ENCODE data around the gene STAM2. TPM values are rescaled to one million over a fixed set of nuclear protein-coding genes. Genes with fewer than 3 reads are reported as not detected.

Gene STAM2
- total RNA-seq, 1 donor from 2014 or later, result 35.3 TPM

DNA sequence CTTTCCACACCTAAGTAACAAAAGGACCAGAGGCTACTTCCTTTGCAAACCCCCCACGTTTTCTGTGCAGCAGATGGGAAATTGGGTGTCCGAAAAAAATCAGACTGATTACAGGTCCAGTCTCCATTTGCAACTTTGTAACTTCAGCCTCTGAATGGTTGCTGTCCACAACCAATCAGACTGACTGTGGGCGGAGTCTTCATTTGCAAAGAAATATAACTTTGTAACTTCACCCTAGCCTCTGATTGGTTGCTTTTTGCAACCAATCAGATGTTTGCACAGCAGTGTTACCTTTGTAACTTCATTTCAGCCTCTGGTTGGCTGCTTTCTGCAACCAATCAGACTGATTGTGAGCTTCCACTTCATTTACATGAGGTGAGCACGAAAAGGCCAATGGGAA, 48.9 kb downstream of the STAM2 start:
- H3K9ac ChIP-seq (ENCODE audit: low read length), result no peak overlapping the region
- TF ChIP-seq EZH2 (IDR thresholded peaks at IDR 0.05; ENCODE audit: insufficient read depth, low read length) (no peak), CTCF (IDR thresholded peaks at IDR 0.05; ENCODE audit: insufficient read depth, low read depth, low read length) (no peak)
- Mint-ChIP-seq H3K4me1 (ENCODE audit: low read depth, unreplicated experiment) (peaks cover 7% of the 10 kb centered on the region), H3K27ac (ENCODE audit: unreplicated experiment) (no peak overlapping the region), H3K36me3 (ENCODE audit: low read depth, unreplicated experiment) (peaks cover 6% of the 10 kb centered on the region), H3K4me3 (ENCODE audit: unreplicated experiment) (no peak overlapping the region), H3K9me3 (ENCODE audit: unreplicated experiment) (no peaks in the 10 kb centered on the region), H3K27me3 (ENCODE audit: low read depth, unreplicated experiment) (no peaks in the 10 kb centered on the region)
- no peak overlapping the region for H3K4me3 ChIP-seq (ENCODE audit: insufficient read depth, low read depth, low read length)
- H2AFZ ChIP-seq (ENCODE audit: low read depth, low read length), result no peak overlapping the region
- H3K79me2 ChIP-seq (ENCODE audit: insufficient read depth, low read length), result no peaks in the 10 kb centered on the region
- no peaks in the 10 kb centered on the region for H3K9me3 ChIP-seq (ENCODE audit: insufficient read depth, low read depth, low read length)
- no peak overlapping the region for H3K27ac ChIP-seq (ENCODE audit: low read depth, low read length)
- no peaks in the 10 kb centered on the region for H3K4me1 ChIP-seq (ENCODE audit: insufficient read depth, low read length)
- no peak for DNase-seq (ENCODE audit: low read depth)
- FAIRE-seq, result no peak
- H3K27me3 ChIP-seq (ENCODE audit: insufficient read depth, low read length), result no peaks in the 10 kb centered on the region
- H4K20me1 ChIP-seq (ENCODE audit: insufficient read depth, low read length), result no peaks in the 10 kb centered on the region
- peaks cover 7% of the 10 kb centered on the region for H3K36me3 ChIP-seq (ENCODE audit: insufficient read depth, low read length)
- H3K4me2 ChIP-seq (ENCODE audit: low read length), result no peak overlapping the region

DNA sequence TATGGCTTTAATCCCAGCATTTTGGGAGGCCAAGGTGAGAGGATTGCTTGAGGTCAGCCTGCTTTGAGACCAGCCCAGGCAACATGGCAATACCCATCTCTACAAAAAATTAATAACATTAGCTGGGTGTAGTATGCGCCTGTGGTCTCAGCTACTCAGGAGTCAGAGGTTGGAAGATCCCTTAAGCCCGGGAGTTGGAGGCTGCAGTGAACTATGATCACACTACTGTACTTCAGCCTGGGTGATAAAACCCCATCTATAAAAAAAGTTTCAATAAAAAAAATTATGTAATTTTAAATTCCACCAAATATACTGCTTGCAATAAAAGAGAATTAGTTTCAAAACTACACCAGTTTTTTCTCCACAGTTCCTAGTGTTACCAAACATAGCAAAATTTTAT, 53.4 kb downstream of the STAM2 start:
- Histone ChIP-seq H3K36me3 (ENCODE audit: insufficient read depth, low read length) (peaks cover 11% of the 10 kb centered on the region), H4K20me1 (ENCODE audit: insufficient read depth, low read length) (no peaks in the 10 kb centered on the region), H3K27me3 (ENCODE audit: insufficient read depth, low read length) (no peaks in the 10 kb centered on the region), H3K9ac (ENCODE audit: low read length) (no peak overlapping the region), H3K4me3 (ENCODE audit: insufficient read depth, low read depth, low read length) (no peak overlapping the region), H3K9me3 (ENCODE audit: insufficient read depth, low read depth, low read length) (no peaks in the 10 kb centered on the region), H3K4me2 (ENCODE audit: low read length) (no peak overlapping the region), H2AFZ (ENCODE audit: low read depth, low read length) (no peak overlapping the region), H3K4me1 (ENCODE audit: insufficient read depth, low read length) (no peaks in the 10 kb centered on the region), H3K79me2 (ENCODE audit: insufficient read depth, low read length) (no peaks in the 10 kb centered on the region), H3K27ac (ENCODE audit: low read depth, low read length) (no peak overlapping the region)
- Mint-ChIP-seq H3K36me3 (ENCODE audit: low read depth, unreplicated experiment) (peaks cover 5% of the 10 kb centered on the region), H3K4me1 (ENCODE audit: low read depth, unreplicated experiment) (peaks cover 9% of the 10 kb centered on the region), H3K27me3 (ENCODE audit: low read depth, unreplicated experiment) (no peaks in the 10 kb centered on the region), H3K4me3 (ENCODE audit: unreplicated experiment) (no peak overlapping the region), H3K9me3 (ENCODE audit: unreplicated experiment) (no peaks in the 10 kb centered on the region), H3K27ac (ENCODE audit: unreplicated experiment) (no peak overlapping the region)
- TF ChIP-seq EZH2 (IDR thresholded peaks at IDR 0.05; ENCODE audit: insufficient read depth, low read length) (no peak), CTCF (IDR thresholded peaks at IDR 0.05; ENCODE audit: insufficient read depth, low read depth, low read length) (no peak)
- FAIRE-seq (no peak), DNase-seq (ENCODE audit: low read depth) (no peak)

- no peak overlapping the region for H3K27ac Mint-ChIP-seq (ENCODE audit: unreplicated experiment)
- DNase-seq (ENCODE audit: low read depth), result no peak
- H3K27me3 Mint-ChIP-seq (ENCODE audit: low read depth, unreplicated experiment), result no peaks in the 10 kb centered on the region
- H3K9ac ChIP-seq (ENCODE audit: low read length), result no peak overlapping the region
- H4K20me1 ChIP-seq (ENCODE audit: insufficient read depth, low read length), result no peaks in the 10 kb centered on the region
- TF ChIP-seq CTCF (IDR thresholded peaks at IDR 0.05; ENCODE audit: insufficient read depth, low read depth, low read length) (no peak), EZH2 (IDR thresholded peaks at IDR 0.05; ENCODE audit: insufficient read depth, low read length) (no peak)
- no peaks in the 10 kb centered on the region for H3K9me3 ChIP-seq (ENCODE audit: insufficient read depth, low read depth, low read length)
- H3K27me3 ChIP-seq (ENCODE audit: insufficient read depth, low read length), result no peaks in the 10 kb centered on the region
- H3K79me2 ChIP-seq (ENCODE audit: insufficient read depth, low read length), result no peaks in the 10 kb centered on the region
- no peak overlapping the region for H3K4me2 ChIP-seq (ENCODE audit: low read length)
- H3K4me3 ChIP-seq (ENCODE audit: insufficient read depth, low read depth, low read length), result no peak overlapping the region
- H3K36me3 Mint-ChIP-seq (ENCODE audit: low read depth, unreplicated experiment), result peaks cover 7% of the 10 kb centered on the region
- no peak overlapping the region for H3K4me3 Mint-ChIP-seq (ENCODE audit: unreplicated experiment)
- H2AFZ ChIP-seq (ENCODE audit: low read depth, low read length), result no peak overlapping the region
- no peaks in the 10 kb centered on the region for H3K4me1 ChIP-seq (ENCODE audit: insufficient read depth, low read length)
- H3K9me3 Mint-ChIP-seq (ENCODE audit: unreplicated experiment), result no peaks in the 10 kb centered on the region
- FAIRE-seq, result no peak
- peaks cover 11% of the 10 kb centered on the region for H3K36me3 ChIP-seq (ENCODE audit: insufficient read depth, low read length)
- no peak overlapping the region for H3K27ac ChIP-seq (ENCODE audit: low read depth, low read length)
- peaks cover 6% of the 10 kb centered on the region for H3K4me1 Mint-ChIP-seq (ENCODE audit: low read depth, unreplicated experiment)
Observed at GRCh38 chr2:152120430-152120829, 55.1 kb downstream of the STAM2 start.

All from astrocyte (in vitro differentiated cells and primary cell).